Iris pigment epithelial cell (primary cell): Measurements from ENCODE around the gene ARHGAP8.

Experiments used
- DNase-seq: peaks from one replicate; pipeline ENCODE4 v3.0.0-alpha.2; 2011; ENCODE audit warnings: low read depth

ARHGAP8 gene

DNA sequence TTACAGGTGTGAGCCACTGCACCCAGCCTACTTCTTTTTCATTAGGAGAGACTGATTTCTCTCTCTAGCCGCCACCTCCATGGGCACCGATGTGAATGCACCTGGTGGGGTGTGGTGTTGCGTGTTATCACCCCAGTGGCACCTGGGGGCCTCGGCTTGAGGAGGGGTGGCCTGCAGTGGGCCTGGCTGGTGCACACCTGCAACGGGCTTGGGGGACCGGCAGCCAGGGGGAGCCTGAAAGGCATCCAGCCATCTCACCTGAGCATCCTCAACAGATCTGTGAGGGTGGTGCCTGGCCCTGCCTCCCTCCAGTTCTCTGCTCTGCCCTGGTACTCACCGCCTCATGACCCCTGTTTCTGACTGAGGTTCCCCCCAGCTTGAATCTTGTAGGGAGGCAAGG, 108.9 kb downstream of the ARHGAP8 start:
- no peak for DNase-seq

DNA sequence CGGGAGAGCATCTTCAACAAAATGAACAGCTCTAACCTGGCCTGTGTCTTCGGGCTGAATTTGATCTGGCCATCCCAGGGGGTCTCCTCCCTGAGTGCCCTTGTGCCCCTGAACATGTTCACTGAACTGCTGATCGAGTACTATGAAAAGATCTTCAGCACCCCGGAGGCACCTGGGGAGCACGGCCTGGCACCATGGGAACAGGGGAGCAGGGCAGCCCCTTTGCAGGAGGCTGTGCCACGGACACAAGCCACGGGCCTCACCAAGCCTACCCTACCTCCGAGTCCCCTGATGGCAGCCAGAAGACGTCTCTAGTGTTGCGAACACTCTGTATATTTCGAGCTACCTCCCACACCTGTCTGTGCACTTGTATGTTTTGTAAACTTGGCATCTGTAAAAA, 109.9 kb downstream of the ARHGAP8 start:
- DNase-seq, result no peak

DNA sequence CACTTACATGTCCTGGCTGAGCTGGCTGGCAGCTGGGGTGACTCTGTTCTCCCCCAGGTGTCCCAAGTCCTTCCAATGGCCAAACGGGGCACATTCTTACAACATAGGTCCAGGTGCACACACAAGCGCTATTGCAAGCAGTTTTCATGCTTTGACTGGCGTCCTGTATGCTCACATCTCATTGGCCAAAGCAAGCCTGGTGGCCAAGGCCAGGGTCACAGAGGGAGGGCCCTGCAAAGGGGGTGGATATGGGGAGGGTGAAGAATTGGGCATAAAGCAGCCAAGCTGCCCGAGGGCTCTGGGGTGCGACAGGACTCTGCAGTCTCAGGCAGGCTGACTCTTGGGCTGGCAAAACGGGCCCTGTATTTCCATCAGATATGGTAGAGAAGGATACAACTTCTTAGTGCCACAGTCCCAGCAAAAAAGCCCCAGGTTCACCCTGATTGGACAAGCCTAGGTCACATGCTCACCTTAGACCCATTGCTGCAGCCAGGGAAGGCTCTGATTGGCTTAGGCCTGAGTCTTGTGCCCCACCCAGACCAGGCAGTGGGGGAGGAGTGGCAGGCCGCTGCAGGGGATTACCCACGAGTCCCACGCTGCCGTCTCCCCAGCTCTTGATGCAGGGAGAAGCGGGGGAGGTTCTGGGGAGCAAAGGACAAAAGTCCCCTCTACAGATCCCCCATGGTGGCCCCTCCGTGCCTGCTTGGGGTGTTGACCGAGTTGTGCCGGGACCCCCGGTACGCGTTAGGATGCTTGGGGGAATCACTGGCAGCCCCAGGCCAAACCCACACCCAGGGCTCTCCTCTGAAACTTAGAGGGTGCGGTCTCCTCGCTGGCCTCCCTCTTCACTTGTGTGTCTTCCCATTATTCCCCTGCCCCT, 110.8 kb downstream of the ARHGAP8 start:
- DNase-seq, result no peak

GRCh38 chr22:44865193-44866057, 113.0 kb downstream of the ARHGAP8 start:
- no peak for DNase-seq

DNA sequence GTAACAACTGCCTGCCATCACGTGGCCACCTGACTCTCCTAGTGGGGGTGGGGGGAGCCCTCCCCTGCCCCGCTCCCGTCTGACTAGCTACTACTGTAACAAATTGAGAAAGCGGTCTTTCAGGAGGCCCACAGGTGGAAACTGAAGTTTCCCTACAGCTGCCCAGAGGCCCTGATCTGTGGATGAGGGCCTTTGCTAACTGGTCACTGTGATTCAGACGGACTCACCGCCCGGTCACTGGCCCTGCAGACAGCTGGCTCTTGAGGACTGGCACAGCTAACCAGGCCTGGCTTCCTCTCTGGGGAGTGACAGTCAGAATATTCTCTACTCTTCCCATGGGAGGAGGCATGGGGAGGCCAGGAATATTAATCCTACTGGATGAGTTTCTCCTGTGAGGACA, 116.8 kb downstream of the ARHGAP8 start:
- DNase-seq, result no peak

DNA sequence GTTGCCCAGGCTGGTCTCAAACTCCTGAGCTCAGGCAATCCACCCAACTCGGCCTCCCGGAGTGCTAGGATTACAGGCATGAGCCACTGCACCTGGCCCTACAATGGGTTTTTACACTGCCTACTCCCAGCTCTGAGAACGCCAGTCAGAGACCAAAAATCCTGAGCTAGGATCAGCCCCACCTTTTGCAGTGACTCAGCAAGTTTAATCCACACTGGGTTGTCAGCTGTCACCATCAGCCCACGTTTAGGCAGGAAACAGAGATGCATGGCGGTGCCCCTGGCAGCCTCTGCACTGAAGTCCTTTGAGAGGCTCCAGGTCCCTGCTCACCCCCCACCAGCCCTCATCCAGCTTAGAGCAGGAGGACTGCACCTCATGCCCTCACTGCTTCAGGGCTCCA, 117.6 kb downstream of the ARHGAP8 start:
- peak; percentile 27 for DNase-seq

- no peak for DNase-seq
Measured at GRCh38 chr22:44871782-44872181, 119.4 kb downstream of the ARHGAP8 start.

GRCh38 chr22:44876921-44877320, 124.5 kb downstream of the ARHGAP8 start:
- DNase-seq, result no peak

DNA sequence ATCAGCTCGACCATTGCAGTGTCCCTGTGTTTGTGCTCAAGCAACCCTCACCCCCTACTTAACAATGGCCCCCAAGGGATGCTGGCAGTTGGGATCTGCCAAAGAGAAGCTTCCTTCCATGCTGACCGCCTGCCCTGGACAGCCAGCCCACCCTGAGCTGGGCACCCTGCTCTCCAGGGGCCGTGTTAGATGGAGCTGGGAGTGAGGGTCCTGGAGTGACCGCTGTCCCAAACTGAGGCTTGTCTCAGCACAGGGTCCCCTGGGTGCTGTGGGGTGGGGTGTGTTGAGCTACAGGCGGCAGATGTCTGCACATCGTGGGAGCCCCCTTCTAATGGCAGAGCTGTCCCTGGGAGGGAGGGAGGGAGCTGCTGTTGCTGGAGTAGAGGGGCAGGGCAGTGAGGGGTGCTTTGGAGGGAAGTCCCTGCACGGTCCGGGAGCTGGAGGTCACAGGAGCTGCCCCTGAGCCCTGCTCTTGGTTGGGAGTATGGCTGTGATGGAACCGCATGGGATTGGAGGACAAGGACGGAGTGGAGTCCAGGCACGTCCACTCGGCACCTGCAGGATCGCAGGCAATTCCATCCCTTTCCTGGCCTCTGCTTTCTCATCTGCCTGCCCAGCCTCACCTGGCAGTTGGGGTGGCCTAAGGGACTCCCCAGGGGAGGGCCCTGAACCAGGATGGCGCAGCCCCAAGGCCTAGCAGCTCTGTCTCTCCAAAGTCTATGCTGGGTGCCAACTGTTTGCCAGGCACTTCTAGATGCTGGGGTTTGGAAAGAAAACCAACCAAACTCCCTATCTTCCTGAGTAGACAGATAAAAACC, 126.3 kb downstream of the ARHGAP8 start:
- no peak for DNase-seq

GRCh38 chr22:44879301-44879680, 126.9 kb downstream of the ARHGAP8 start:
- DNase-seq, result no peak

GRCh38 chr22:44880610-44881290, 128.4 kb downstream of the ARHGAP8 start:
- no peak for DNase-seq

DNA sequence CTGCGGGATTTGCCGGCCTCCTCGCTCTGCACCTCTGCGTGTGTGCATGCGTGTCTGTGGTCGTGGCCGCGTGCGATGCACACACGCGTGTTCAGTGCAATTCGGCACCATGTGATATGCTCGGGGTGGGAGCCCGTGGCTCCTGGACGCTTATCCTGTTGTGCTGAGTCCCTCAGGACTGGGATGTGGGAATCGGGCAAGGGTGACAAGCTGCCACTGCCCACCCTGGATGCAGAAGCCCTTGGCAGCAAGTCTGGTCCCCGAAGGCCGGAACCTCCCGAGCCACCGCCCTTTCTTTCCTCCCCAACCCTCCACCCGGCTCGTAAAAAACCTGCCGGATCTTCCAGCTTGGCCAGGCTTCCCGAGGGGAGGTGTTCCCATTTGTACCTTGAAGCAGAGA, 129.2 kb downstream of the ARHGAP8 start:
- no peak for DNase-seq

DNA sequence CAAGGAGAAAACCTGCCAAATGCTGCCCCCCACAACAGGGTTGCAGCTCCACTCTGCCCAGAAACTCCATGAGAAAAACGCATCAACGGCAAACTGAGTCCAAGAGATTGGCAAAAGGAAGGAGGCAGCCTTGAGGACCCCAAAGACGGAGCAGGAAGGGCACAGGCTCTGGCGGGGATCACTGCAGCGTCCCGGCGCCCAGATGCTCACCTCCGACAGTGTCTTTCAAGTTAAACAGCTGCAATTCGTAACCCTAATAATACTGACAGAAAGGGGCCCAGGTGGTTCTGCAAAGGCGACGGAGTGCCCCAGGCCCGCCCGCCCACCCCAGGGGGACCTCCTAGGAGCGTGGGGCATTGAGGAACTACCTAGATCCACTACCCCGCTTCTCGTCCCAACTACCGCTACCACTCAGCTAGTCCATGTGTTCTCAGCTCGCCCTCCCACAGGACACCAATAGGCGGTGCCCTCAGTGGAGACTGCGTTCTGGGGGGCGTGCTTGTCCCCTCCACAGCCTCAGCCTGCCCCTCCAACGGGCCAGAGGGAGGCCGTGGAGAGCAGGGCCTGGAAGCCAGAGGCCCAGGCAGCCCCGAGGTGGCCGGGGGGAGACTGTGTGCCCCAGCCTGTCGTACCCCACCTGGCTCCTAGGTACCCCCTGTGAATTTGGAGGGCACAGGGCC, 130.0 kb downstream of the ARHGAP8 start:
- DNase-seq, result no peak

DNA sequence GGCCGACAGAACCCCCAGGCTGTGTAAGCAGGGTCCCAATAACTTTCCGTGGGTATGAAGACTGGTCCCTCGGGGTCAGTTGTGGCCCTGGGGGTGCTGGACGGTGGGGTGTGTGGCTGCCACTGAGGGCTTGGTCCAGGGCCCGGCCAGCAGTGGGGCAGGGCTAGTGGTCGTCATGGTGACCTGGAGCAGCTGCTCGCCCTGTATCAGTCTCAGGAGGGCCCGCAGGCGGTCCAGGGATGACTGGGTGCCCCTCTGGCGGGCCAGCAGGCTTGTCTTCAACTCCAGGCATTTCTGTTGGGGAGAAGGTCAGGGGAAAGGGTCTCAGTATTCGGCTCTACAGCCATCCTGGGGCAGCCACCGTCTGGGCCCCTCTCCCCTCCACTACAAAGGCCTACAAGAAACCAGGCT, 130.6 kb downstream of the ARHGAP8 start:
- DNase-seq, result no peak

- DNase-seq, result no peak
Measured at GRCh38 chr22:44884562-44884961, 132.2 kb downstream of the ARHGAP8 start.

DNA sequence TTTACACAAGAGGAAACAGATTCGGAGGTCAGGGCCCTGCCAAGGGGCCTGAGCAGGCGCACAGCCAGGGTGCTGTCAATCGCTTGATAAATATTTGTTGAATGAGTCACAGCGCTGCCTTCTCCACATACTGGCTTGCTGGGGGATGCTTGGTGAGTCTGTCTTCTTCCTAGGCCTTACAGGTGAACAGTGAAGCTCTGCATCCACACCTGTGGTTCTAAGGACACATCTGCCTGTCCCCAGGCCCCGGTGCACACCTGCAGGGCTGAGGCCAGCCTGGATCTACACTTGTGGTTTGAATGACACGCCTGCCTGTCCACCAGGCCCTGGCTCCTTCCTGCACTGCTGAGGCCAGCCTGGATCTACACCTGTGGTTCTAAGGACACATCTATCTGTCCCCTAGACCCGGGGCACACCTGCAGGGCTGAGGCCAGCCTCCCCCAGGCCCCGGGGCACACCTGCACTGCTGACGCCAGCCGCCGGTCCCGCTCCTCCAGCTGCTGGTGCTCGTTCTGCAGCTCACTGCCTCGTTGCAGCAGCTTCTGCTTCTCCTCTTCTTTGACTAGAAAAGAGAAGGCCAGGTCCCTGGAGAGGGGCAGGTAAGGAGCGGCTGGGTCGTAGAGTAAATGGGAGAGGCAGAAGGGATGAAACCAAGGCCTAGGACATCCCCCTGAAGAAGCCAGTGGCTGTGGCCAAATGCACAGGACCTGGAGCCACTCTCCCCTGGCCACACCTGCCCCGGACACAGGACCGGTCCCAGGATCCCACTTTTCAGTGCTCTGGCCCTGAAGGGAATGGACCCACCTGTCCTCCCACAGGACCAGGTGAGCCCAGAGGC, 132.8 kb downstream of the ARHGAP8 start:
- peak; percentile 3 for DNase-seq

- DNase-seq, result no peak
Measured at GRCh38 chr22:44885806-44886360, 133.5 kb downstream of the ARHGAP8 start.

DNA sequence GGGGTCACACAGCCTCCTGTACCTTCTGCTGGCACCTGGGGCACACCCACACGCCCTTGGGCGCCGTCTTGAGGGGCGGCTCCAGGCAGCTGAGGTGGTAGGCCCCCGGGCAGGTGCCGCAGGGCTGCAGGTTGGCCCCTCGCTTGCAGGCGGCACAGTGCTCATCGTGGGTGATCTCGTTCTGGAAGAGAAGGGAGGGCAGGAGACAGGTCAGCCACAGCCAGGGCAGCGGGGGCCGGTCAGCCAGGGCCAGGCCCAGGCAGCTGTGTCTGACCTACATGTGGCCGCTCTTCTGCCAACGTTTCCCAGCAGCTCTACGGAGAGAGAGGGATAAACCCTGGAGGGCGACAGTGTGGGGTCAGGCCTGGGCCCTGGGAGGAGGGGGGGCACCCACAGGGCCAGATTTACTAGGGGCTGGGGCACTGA, 135.6 kb downstream of the ARHGAP8 start:
- DNase-seq, result no peak

DNA sequence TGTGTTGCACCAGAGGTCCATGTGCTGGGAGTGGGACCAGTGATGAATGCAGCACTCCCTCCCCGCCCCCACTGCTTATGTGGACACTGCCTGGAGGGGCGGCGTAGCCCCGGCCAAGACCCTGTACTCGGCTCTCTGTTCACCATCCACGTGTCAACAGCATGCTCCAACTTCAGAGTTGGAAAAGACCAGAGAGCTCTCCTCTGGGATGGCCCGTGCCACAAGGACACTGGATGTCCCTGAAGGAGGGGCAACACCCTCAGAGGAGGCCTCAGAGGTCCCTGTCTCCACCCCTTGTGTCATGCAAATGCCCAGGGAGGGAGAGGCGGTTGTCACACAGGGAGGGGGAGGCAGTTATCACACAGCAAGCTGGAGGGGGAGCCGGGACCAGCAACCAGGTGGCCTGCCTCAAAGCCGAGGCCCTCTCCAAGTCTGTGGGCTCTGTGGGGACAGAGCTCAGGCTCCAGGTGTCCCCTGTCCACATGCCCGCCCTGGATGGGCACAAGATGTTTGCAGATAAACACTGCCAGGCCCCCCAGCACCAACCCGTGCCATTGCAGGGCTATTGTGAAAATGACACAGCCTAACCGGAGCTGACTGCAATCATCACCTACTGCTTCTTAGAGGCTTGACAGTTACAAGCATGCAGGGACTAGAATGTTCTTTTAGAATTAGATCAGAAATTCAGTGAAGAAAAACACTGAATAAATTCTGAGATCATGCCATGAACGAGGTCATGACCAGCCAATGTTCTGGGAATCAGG, 136.3 kb downstream of the ARHGAP8 start:
- DNase-seq, result no peak
